HepG2 (cell line): ENCODE results near the gene CYP2W1. TPM values are rescaled to one million over a fixed set of nuclear protein-coding genes. Genes with fewer than 3 reads are reported as not detected.

ENCODE experiments used
- AHDC1 ChIP-seq: sonication (generic); formaldehyde crosslinking; IDR thresholded peaks from 2 replicates; pipeline ENCODE4 v1.5.1; 2020; ENCODE audit warnings: mild to moderate bottlenecking, missing genetic modification reagents, borderline replicate concordance
- GABPB1 ChIP-seq: IDR thresholded peaks from 2 replicates; pipeline ENCODE4 v1.6.1; 2016; ENCODE audit warnings: mild to moderate bottlenecking, missing genetic modification reagents, moderate library complexity, missing compliant biosample characterization
- GATA4 ChIP-seq: sonication (generic); IDR thresholded peaks from 2 replicates; pipeline ENCODE4 v1.6.1; 2016; ENCODE audit warnings: antibody characterized with exemption, low read depth, borderline replicate concordance
- IRF2 ChIP-seq: IDR thresholded peaks from 2 replicates; pipeline ENCODE4 v1.6.1; 2018; ENCODE audit warnings: missing genetic modification reagents, missing compliant biosample characterization
- KDM3A ChIP-seq: IDR thresholded peaks from 2 replicates; pipeline ENCODE4 v1.6.1; 2018; ENCODE audit warnings: low read depth, missing compliant biosample characterization
- NCOA5 ChIP-seq: sonication (generic); formaldehyde crosslinking; IDR thresholded peaks from 2 replicates; pipeline ENCODE4 v1.4.0; 2020; ENCODE audit warnings: missing genetic modification reagents
- SIX4 ChIP-seq: sonication (generic); formaldehyde crosslinking; IDR thresholded peaks from 2 replicates; pipeline ENCODE4 v1.4.0; 2020; ENCODE audit warnings: missing genetic modification reagents
- SNAI1 ChIP-seq: sonication (generic); formaldehyde crosslinking; IDR thresholded peaks from 2 replicates; pipeline ENCODE4 v1.5.0; 2020; ENCODE audit warnings: mild to moderate bottlenecking, missing genetic modification reagents, borderline replicate concordance
- ZNF574 ChIP-seq: sonication (generic); formaldehyde crosslinking; IDR thresholded peaks from 2 replicates; pipeline ENCODE4 v1.4.0; 2020; ENCODE audit warnings: missing genetic modification reagents
- polyA plus RNA-seq, 8 experiments: library from polyadenylated mRNA; depleted of rRNA in 3 of 8; stranded (reverse) in 7 of 8; unstranded in 1 of 8; fragments of >200 nt; fragmentation: Illumina TruSeq in 4 of 8; extraction: Trizol in 4 of 8; gene quantifications; 2 replicates each; pipeline versions ENCODE4 v1.2.1 to v1.2.3, GENCODE V29; 2011 to 2016; ENCODE audit warnings: low read depth in 4 of 8, missing spikeins in 1 of 8, mixed read lengths in 1 of 8; ENCODE audit not compliant: insufficient read depth in 1 of 8
- total RNA-seq, 5 experiments: library from RNA; depleted of rRNA; stranded (reverse); fragments of >200 nt; fragmentation: Illumina TruSeq; extraction: Trizol; gene quantifications; 2 replicates each; pipeline ENCODE4 v1.2.3, GENCODE V29; 2016; ENCODE audit warnings: low read depth in 1 of 5
- TF ChIP-seq, protein P1 (sequence below): sonication (generic); formaldehyde crosslinking; IDR thresholded peaks from 2 replicates; pipeline ENCODE4 v1.5.1; 2020; ENCODE audit warnings: missing genetic modification reagents, mild to moderate bottlenecking, borderline replicate concordance
- TF ChIP-seq, protein P2 (sequence below): sonication (generic); formaldehyde crosslinking; IDR thresholded peaks from 2 replicates; pipeline ENCODE4 v1.4.0; 2020; ENCODE audit warnings: missing genetic modification reagents, borderline replicate concordance

CYP2W1 gene
- total and polyA plus RNA-seq, 2 of the 13 experiments (the other 11 are each of a cell fraction or from before 2014, with no cell fraction given) = 19.5 to 31.7 TPM

- TF ChIP-seq AHDC1 (CRISPR knock-in tag) = peak; percentile 53; the same call in 1 of the 2 replicates
- TF ChIP-seq SNAI1 (CRISPR knock-in tag) = no peak
- peak; percentile 85 for TF ChIP-seq GABPB1 (CRISPR knock-in tag)
- TF ChIP-seq KDM3A = peak; percentile 67
- peak; percentile 36 for TF ChIP-seq IRF2 (CRISPR knock-in tag)
- no peak for TF ChIP-seq NCOA5
- TF ChIP-seq, protein P1, sequence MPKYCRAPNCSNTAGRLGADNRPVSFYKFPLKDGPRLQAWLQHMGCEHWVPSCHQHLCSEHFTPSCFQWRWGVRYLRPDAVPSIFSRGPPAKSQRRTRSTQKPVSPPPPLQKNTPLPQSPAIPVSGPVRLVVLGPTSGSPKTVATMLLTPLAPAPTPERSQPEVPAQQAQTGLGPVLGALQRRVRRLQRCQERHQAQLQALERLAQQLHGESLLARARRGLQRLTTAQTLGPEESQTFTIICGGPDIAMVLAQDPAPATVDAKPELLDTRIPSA (CRISPR knock-in tag) = peak; percentile 55; the same call in 1 of the 2 replicates
- TF ChIP-seq, protein P2, sequence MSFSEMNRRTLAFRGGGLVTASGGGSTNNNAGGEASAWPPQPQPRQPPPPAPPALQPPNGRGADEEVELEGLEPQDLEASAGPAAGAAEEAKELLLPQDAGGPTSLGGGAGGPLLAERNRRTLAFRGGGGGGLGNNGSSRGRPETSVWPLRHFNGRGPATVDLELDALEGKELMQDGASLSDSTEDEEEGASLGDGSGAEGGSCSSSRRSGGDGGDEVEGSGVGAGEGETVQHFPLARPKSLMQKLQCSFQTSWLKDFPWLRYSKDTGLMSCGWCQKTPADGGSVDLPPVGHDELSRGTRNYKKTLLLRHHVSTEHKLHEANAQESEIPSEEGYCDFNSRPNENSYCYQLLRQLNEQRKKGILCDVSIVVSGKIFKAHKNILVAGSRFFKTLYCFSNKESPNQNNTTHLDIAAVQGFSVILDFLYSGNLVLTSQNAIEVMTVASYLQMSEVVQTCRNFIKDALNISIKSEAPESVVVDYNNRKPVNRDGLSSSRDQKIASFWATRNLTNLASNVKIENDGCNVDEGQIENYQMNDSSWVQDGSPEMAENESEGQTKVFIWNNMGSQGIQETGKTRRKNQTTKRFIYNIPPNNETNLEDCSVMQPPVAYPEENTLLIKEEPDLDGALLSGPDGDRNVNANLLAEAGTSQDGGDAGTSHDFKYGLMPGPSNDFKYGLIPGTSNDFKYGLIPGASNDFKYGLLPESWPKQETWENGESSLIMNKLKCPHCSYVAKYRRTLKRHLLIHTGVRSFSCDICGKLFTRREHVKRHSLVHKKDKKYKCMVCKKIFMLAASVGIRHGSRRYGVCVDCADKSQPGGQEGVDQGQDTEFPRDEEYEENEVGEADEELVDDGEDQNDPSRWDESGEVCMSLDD = no peak
- peak; percentile 18; the same call in 1 of the 2 replicates for TF ChIP-seq SIX4
- TF ChIP-seq GATA4 = no peak
- TF ChIP-seq ZNF574 (CRISPR knock-in tag) = peak; percentile 84
These were observed 7.9 kb upstream of the CYP2W1 start, which contains the start of gene COX19 (continued) for GRCh38 chr7:974820-975681.
